Memory B cell (primary cell): Measurements from ENCODE around the gene CEP68.
"Not testable (repeated sequence)": the region's sequence is repeated elsewhere in the genome, so short reads cannot be mapped to it uniquely, and the experiment has no call there.

Source experiments
- ATAC-seq: fragments of 150-1000 bp; cut with Tn5 transposase; 2 replicates; pipeline ENCODE4 v1.10.0; 2021; ENCODE audit warnings: low read depth, mild to moderate bottlenecking, moderate library complexity
- DNase-seq, 2 donors: peaks; one replicate each; pipeline ENCODE4 v3.0.0; 2022; ENCODE audit warnings: low spot score in 2 of 2
- H3K27ac Mint-ChIP-seq: one replicate; pipeline ENCODE4 v1.8.0; 2022; ENCODE audit warnings: mild to moderate bottlenecking, moderate library complexity, mixed read lengths
- H3K27me3 Mint-ChIP-seq: one replicate; pipeline ENCODE4 v1.8.0; 2022; ENCODE audit warnings: mixed read lengths
- H3K36me3 Mint-ChIP-seq: one replicate; pipeline ENCODE4 v1.8.0; 2022; ENCODE audit warnings: mild to moderate bottlenecking, mixed read lengths
- H3K4me1 Mint-ChIP-seq: one replicate; pipeline ENCODE4 v1.8.0; 2022; ENCODE audit warnings: mixed read lengths
- H3K4me3 Mint-ChIP-seq: one replicate; pipeline ENCODE4 v1.8.0; 2022; ENCODE audit warnings: mild to moderate bottlenecking, moderate library complexity, mixed read lengths
- H3K9me3 Mint-ChIP-seq: one replicate; pipeline ENCODE4 v1.8.0; 2022; ENCODE audit warnings: mixed read lengths

CEP68 gene

DNA sequence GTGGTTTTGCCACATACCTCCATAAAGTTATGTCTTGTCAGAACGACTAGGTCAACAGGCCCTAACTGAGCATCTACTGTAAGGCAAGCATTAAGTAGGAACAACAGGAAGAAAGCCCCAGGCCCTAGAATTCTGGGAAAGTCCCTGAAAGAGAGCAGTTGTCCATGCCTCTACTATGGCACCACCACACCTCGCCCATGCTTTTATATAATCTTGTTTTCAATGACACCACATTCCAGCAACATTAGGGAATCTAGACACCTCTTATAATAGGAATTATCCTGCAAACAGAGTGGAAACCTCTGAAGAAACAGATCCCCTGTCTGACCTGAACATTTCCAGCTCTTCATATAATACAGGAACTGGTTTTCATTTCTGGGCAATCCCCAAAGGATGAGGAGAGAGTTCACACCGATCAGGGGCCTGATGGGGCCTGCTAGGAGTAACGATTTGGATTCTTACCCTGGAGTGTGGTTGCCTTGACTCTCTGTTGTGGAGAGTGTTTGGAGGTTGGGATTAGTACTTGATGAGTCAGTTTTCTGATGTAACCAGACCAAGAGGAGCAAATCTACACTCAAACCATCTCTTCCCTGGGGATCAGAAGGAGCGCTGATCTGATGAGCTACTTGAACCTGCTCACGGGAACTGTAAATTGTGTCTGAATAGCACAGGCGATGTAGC is 31.9 kb upstream of the CEP68 start:
- peaks cover 20% of the 10 kb centered on the region for H3K4me1 Mint-ChIP-seq
- no peaks in the 10 kb centered on the region for H3K27me3 Mint-ChIP-seq
- peaks cover 9% of the 10 kb centered on the region for H3K36me3 Mint-ChIP-seq
- ATAC-seq = no peak
- H3K4me3 Mint-ChIP-seq = no peak overlapping the region
- H3K27ac Mint-ChIP-seq = no peak overlapping the region
- no peaks in the 10 kb centered on the region for H3K9me3 Mint-ChIP-seq
- DNase-seq = no peak

DNA sequence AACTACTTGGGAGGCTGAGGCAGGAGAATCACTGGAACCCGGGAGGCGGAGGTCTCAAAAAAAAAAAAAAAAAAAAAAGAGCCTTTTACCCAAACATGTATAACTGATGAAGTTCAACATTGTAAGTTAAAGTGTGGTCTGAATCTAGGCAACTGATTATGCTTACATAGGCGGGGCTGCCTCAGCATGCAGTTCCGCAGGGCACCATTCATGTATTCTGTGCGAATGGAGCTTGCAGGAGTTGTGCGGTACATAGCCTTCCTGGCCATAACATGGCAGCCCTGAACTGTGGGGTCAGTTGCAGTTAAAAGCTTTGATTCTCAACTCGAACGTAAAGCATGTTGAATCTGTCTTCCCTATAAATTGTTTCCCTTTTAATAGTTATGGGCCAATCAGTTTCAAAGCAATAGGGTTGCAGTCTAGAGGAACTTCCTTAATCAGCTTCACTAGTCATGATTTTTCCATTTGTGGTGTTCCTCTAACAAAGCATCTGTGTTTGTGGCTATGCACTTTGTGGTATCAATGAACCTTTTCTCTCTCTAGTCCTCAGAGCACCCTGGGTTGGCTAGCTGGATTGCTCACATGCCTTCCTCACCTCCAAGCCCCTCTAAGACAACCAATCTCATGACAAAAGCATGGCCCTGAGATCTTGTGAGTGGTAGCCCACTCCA is 30.6 kb upstream of the CEP68 start:
- Mint-ChIP-seq H3K27ac (peak overlapping the region; percentile 96), H3K36me3 (peaks cover 9% of the 10 kb centered on the region), H3K4me1 (peaks cover 23% of the 10 kb centered on the region), H3K4me3 (peak overlapping the region; percentile 53), H3K27me3 (no peaks in the 10 kb centered on the region), H3K9me3 (no peaks in the 10 kb centered on the region)
- ATAC-seq (peak; percentile 16), DNase-seq (no peak)

DNA sequence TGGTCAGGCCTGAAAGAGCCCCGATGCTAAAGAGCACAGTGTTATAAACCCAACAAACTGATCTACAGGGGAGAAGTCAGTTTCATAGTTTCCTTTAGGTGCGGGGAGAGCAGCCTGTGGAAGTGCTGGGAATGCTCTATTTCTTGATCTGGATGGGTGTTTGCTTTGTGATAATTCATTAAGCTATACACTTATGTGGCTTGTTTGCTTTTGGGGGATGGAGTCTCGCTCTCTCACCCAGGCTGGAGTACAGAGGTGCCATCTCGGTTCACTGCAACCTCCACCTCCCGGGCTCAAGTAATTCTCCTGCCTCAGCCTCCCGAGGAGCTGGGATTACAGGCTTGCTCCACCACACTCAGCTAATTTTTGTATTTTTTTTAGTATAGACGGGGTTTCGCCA is 30.1 kb upstream of the CEP68 start:
- DNase-seq (no peak), ATAC-seq (no peak)
- Mint-ChIP-seq H3K9me3 (no peaks in the 10 kb centered on the region), H3K4me1 (peaks cover 29% of the 10 kb centered on the region), H3K4me3 (peak overlapping the region; percentile 53), H3K27ac (peak overlapping the region; percentile 96), H3K27me3 (no peaks in the 10 kb centered on the region), H3K36me3 (peaks cover 9% of the 10 kb centered on the region)

DNA sequence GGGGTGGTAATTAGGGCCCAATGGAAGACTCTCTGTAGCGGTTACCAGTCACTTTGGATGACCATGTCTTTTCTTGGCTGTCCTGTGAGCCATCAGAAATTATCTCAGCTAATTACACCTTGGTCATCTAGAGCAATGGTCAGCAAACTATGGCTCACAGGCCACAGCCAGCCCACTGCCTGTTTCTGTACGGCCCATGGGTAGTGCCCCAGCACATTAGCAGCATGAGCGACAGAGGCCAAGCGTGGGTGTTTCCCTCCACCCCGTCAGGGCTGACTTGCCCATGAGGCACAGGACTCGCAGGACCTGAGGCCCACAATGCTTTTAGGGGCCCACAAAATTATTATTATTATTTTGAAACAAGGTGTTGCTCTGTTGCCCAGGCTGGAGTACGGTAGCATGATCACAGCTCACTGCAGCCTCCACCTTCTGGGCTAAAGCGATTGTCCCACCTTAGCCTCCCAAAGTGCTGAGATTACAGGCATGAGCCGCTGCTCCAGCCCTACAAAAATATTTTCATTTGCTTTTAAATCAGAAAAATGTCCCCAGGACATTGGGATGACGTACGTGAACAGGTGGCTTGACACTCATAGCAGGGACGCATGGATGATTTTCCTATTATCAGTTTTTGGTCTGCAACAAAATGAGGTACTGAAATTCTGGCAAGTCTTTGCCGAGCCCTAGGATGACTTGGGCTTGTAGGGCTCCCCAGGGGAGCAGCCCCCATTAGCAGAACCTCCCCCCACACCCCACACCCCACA is 29.3 kb upstream of the CEP68 start:
- Mint-ChIP-seq H3K4me3 (no peak overlapping the region), H3K9me3 (no peaks in the 10 kb centered on the region), H3K27me3 (no peaks in the 10 kb centered on the region), H3K4me1 (peaks cover 36% of the 10 kb centered on the region), H3K27ac (peak overlapping the region; percentile 96), H3K36me3 (peaks cover 9% of the 10 kb centered on the region)
- ATAC-seq (peak; percentile 67), DNase-seq (peak; percentile 53 to 57)

DNA sequence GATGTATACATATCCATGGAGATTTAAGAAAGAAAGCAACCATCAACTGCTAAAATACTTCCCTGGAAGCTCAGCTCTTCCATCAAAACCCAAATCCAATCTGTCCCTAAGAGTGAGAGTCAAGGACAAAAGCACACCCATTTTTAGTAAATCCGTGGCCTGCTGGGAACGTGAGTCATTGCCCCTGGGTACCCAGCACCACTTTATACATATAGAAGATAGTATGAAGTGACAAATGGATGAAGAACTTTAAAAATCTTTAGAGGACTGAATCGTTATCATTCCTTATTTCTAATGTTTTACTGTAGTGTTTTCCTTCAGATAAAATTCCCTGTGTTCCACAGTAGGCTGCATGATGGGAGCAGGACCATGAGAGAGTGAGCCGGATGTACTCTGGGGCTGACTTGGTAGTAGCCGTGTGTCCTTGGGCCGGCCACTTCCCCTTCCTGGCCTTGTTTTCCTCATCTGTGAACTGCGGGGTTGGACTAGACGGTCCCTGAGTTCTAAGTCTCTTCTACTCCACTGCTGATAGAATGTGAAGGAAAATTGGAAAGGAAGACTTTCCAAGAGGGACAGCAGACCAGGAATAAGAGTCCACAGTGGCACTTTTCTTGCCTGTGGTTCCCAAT is 28.5 kb upstream of the CEP68 start:
- H3K27me3 Mint-ChIP-seq = no peaks in the 10 kb centered on the region
- H3K27ac Mint-ChIP-seq = peak overlapping the region; percentile 96
- ATAC-seq (no peak), DNase-seq (no peak)
- peaks cover 44% of the 10 kb centered on the region for H3K4me1 Mint-ChIP-seq
- H3K9me3 Mint-ChIP-seq = no peaks in the 10 kb centered on the region
- peaks cover 8% of the 10 kb centered on the region for H3K36me3 Mint-ChIP-seq
- no peak overlapping the region for H3K4me3 Mint-ChIP-seq

DNA sequence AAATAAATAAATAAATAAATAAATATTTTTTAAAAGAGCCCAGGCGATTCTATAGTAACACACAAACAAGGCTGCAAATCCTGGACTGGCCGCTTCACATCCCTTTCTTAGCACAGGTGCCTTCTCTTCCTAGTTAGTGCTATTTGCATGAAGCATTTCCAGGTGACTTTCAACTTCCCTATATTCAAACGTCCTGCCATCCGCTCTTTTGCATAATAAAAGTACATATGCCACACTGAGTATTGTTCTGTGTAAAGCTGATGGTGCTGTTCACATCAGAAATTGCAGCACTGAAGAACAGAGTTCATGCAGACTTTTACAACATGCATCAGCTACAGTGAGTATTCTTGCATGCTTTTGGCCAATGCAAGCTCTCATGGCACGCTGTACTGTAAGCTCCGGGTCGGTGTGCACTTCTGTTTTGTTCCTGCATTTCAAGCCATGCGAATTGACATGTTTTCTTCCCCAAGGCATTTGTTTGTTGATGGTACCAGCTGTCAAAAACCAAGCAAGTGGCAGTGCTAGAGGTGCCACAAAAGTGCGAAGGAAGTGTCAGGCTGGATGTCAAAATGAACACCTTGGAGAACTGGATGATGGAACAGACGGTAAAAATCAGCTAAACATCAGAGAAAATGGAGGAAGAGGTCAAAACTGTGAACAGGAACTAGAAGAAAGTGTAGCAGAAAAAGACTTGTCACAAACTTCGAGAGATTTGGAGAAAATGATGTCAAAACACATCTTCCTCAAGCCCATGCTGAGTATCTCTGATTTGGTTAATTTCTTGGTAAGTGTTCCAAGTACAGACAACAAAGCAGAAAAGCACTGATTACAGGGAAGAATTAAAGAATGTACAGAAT is 25.5 kb upstream of the CEP68 start:
- Mint-ChIP-seq H3K36me3 (peaks cover 7% of the 10 kb centered on the region), H3K4me1 (peaks cover 48% of the 10 kb centered on the region), H3K9me3 (no peaks in the 10 kb centered on the region), H3K27me3 (no peaks in the 10 kb centered on the region), H3K27ac (peak overlapping the region; percentile 94), H3K4me3 (peak overlapping the region; percentile 86)
- DNase-seq (peak in 1 of 2 donors; percentile 58), ATAC-seq (peak; percentile 68)

DNA sequence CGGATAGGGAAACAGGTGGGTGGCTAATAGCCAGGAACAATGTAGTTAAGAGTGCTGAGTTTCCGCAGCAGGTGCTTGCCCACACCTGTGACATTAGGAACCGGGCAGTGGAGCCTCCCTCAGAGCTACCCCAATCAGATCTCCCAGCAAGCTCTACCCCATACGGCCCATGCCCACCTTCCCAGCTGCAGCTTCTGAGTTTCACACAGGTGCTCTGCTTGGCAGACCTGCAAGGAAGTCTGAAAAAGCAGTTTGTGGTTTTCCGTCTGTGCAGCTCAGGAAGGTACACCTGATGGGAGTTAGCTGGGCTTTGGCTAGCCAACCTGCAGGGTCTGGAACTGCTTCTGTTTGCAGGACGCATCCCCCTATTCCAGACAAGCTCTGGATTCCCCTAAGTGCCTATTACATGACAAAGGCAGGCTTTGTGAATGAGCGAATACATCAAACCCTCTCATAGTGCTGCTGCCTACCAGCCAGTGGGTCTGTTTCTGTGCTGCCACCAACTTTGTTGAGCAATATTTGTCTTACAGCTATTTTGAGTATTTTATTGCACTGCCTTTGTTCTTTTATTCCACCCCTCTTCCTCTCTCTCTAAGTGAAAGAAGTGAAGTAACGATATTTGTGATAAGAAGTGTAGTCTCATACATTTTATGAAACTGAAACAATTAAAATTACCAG is 24.7 kb upstream of the CEP68 start:
- peaks cover 42% of the 10 kb centered on the region for H3K4me1 Mint-ChIP-seq
- H3K27me3 Mint-ChIP-seq = no peaks in the 10 kb centered on the region
- peaks cover 7% of the 10 kb centered on the region for H3K36me3 Mint-ChIP-seq
- no peak for DNase-seq
- peak; percentile 14 for ATAC-seq
- peak overlapping the region; percentile 94 for H3K27ac Mint-ChIP-seq
- H3K4me3 Mint-ChIP-seq = peak overlapping the region; percentile 86
- no peaks in the 10 kb centered on the region for H3K9me3 Mint-ChIP-seq

DNA sequence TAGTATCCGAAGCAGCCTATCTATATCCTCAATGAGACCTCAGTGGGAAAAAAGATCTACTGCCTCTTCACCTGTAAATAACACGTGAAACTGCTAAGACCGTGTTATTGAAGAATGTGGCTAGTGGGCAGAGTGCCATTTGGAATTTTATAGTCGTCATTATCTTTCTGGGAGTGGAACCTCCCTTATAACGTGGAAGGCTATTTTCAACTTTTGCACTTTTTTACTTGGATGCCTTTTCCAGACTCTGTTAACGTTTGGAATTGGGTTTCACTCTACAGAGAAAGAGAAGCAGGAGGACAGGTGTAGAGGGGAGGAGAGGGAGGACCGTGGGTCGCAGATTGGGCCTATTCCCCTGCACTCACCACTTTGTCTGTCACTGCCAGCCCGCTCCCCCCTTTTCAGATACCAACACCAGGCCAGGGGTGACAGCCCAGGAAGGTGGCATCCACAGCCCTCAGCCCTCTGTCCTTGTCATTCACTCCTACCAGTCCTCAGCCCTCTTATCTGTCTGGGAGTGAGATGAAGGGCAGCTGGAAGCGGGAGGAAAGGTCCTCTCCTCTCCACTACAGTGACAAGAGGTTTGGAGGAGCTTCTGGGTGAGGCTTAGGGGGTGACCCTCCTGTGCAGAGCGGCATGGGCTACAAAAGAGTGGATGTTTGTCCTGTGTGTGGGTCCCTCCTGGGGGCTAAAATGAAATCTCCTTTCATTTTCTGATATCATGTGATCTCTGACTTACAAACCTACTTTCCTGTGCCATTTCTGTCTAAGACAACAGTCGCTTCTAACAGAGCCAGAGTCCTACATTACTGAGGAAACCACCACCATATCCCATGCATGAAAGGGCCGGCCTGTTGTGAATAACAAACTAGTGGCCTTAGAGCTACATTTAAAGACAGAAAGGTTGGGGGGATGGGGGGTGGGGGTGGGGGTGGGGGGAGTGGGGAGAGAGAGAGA is 23.9 kb upstream of the CEP68 start:
- H3K4me3 Mint-ChIP-seq = peak overlapping the region; percentile 86
- peaks cover 40% of the 10 kb centered on the region for H3K4me1 Mint-ChIP-seq
- DNase-seq (no peak), ATAC-seq (no peak)
- peaks cover 11% of the 10 kb centered on the region for H3K36me3 Mint-ChIP-seq
- H3K27ac Mint-ChIP-seq = peak overlapping the region; percentile 94
- no peaks in the 10 kb centered on the region for H3K9me3 Mint-ChIP-seq
- no peaks in the 10 kb centered on the region for H3K27me3 Mint-ChIP-seq

DNA sequence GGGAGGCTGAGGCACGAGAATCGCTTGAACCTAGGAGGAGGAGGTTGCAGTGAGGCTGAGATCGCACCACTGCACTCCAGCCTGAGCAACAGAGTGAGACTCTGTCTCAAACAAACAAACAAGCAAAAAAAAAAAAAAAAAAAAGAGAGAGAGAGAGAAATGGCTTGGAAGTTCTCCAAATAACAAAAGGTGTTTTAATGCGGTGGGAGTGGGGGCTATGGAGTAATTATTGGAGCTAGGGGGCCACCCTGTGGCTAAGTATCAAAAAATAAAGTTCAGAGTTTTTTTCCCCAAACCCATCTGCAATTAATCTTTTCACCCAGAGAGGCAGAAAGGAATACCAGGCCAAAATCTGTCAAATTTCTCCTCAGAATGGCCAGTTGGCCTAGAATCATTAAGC is 23.0 kb upstream of the CEP68 start:
- DNase-seq (no peak), ATAC-seq (no peak)
- H3K4me3 Mint-ChIP-seq = no peak overlapping the region
- H3K36me3 Mint-ChIP-seq = peaks cover 19% of the 10 kb centered on the region
- H3K27me3 Mint-ChIP-seq = no peaks in the 10 kb centered on the region
- peaks cover 38% of the 10 kb centered on the region for H3K4me1 Mint-ChIP-seq
- H3K9me3 Mint-ChIP-seq = no peaks in the 10 kb centered on the region
- peak overlapping the region; percentile 94 for H3K27ac Mint-ChIP-seq

DNA sequence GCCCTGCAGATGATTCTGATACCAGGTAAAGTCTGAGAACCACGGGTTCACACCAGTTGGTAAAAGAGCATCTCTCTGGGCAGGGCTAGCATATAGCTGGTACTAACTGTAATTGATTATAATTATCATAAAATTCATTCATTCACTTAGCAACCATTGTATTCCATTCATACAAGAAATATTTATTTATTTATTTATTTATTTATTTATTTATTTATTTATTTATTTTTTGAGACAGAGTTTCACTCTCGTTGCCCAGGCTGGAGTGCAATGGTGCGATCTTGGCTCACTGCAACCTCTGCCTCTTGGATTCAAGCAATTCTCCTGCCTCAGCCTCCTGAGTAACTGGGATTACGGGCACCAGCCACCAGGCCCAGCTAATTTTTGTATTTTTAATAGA is 22.5 kb upstream of the CEP68 start:
- not testable (repeated sequence) for H3K4me3 Mint-ChIP-seq, H3K27me3 Mint-ChIP-seq, H3K9me3 Mint-ChIP-seq, ATAC-seq, H3K27ac Mint-ChIP-seq, DNase-seq
- H3K36me3 Mint-ChIP-seq = peaks cover 22% of the 10 kb centered on the region
- H3K4me1 Mint-ChIP-seq = peaks cover 38% of the 10 kb centered on the region

DNA sequence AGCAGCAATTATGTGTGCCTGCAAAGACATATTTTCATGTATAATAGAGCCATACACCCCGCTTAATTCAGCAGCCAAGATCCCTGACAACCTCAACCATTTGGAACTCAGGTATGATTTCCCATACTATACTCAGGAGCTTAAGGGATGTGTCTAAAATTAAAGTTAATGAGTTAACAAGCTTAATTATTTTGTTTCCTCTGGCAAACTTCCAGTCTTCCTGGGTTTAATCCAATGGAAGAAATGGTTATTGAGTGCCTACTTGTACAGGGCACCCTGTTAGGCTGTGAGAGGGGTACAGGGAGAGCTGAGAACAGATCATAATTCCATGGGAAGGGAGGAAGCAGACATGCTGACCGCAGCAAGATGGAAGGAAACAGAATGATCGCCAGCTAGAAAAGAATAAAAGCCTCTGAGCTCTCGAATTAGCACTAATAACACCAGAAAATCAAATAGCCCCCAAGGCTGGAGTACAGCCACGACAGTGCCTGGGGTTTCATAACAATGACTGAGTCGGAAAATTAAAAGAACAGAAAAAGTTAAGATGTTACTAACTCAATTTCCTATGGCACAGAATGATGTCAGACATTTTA is 20.8 kb upstream of the CEP68 start:
- no peaks in the 10 kb centered on the region for H3K27me3 Mint-ChIP-seq
- no peak overlapping the region for H3K4me3 Mint-ChIP-seq
- H3K4me1 Mint-ChIP-seq = peaks cover 43% of the 10 kb centered on the region
- DNase-seq (no peak), ATAC-seq (no peak)
- H3K27ac Mint-ChIP-seq = no peak overlapping the region
- H3K36me3 Mint-ChIP-seq = peaks cover 22% of the 10 kb centered on the region
- H3K9me3 Mint-ChIP-seq = no peaks in the 10 kb centered on the region

DNA sequence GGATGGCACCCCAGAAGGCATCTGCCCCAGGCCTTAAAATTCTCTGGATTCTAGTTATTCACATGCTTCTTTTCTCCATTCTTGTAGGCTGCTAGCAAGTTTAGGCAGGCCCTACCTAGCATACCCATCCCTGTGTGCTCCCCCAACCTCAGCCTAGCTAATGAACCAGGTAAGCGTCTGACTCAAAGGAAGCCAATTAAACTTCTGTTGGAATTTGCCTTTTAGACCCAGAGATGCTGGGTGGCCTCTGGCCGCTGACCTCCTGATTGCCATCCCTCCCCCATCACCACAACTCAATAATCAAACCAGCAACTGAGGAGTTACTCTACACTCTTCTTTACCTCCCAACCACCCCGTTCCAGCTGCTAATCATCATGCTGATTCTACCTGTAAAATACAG is 19.0 kb upstream of the CEP68 start:
- Mint-ChIP-seq H3K4me3 (no peak overlapping the region), H3K27ac (peak overlapping the region; percentile 13), H3K36me3 (peaks cover 25% of the 10 kb centered on the region), H3K27me3 (no peaks in the 10 kb centered on the region), H3K9me3 (no peaks in the 10 kb centered on the region), H3K4me1 (peaks cover 29% of the 10 kb centered on the region)
- ATAC-seq (no peak), DNase-seq (no peak)
